IMR-90 (cell line): ENCODE results near the gene CHN1. TPM values are rescaled to one million over a fixed set of nuclear protein-coding genes. Genes with fewer than 3 reads are reported as not detected.

Experiments
- ATAC-seq: fragments of 200-7000 bp; cut with Tn5 transposase; 2 replicates; pipeline ENCODE4 v1.9.1; 2020; ENCODE audit warnings: low read depth, mild to moderate bottlenecking, moderate library complexity
- BruUV-seq: library from RNA; stranded (reverse); fragments of 400-500 nt; replicated peaks from 2 replicates; lab custom pipeline; 2021; lab: Mats Ljungman, UMichigan
- CTCF ChIA-PET: fragments of 300-600 bp; formaldehyde crosslinking; extraction: SDS; loops from one replicate; lab custom pipeline; 2021; ENCODE audit warnings: antibody characterized with exemption; lab: Yijun Ruan, JAX
- POLR2A ChIA-PET: fragments of 300-600 bp; sonication (Branson Sonifier 250); formaldehyde crosslinking; loops from one replicate; lab custom pipeline; 2022; ENCODE audit warnings: antibody characterized with exemption; ENCODE audit not compliant: unreplicated experiment; lab: Charles Lee
- DNase-seq: peaks from one replicate; pipeline ENCODE4 v3.0.0; 2013
- H2AFZ ChIP-seq: replicated peaks from 2 replicates; pipeline ENCODE3; 2013; ENCODE audit warnings: low read length, mild to moderate bottlenecking; ENCODE audit not compliant: poor library complexity
- H2AK5ac ChIP-seq: 2 replicates; pipeline ENCODE4 v1.6.1; 2013; ENCODE audit warnings: low read depth, low read length, inconsistent platforms
- H2AK9ac ChIP-seq: replicated peaks from 2 replicates; pipeline ENCODE3; 2013; ENCODE audit warnings: mild to moderate bottlenecking, low read depth, low read length, moderate library complexity; ENCODE audit not compliant: poor library complexity
- H2BK120ac ChIP-seq: 2 replicates; pipeline ENCODE4 v1.6.1; 2013; ENCODE audit warnings: low read depth, low read length, inconsistent platforms
- H2BK15ac ChIP-seq: 3 replicates; pipeline ENCODE4 v1.6.1; 2013; ENCODE audit warnings: low read depth, low read length, inconsistent platforms
- H2BK20ac ChIP-seq: 2 replicates; pipeline ENCODE4 v1.6.1; 2013; ENCODE audit warnings: low read depth, mild to moderate bottlenecking, inconsistent platforms, low read length, moderate library complexity
- H2BK5ac ChIP-seq: 2 replicates; pipeline ENCODE4 v1.6.1; 2013; ENCODE audit warnings: mild to moderate bottlenecking, low read depth, low read length, inconsistent platforms; ENCODE audit not compliant: poor library complexity, severe bottlenecking
- H3K14ac ChIP-seq: replicated peaks from 2 replicates; pipeline ENCODE4 v1.6.1; 2013; ENCODE audit warnings: low read depth, low read length, inconsistent platforms
- H3K18ac ChIP-seq: 2 replicates; pipeline ENCODE4 v1.6.1; 2013; ENCODE audit warnings: low read depth, low read length, control low read depth
- H3K23ac ChIP-seq: 2 replicates; pipeline ENCODE4 v1.6.1; 2013; ENCODE audit warnings: low read depth, low read length, inconsistent platforms
- H3K27ac ChIP-seq: 2 replicates; pipeline ENCODE4 v1.5.1; 2013; ENCODE audit warnings: mild to moderate bottlenecking, control low read depth, low read length; ENCODE audit not compliant: insufficient read depth
- H3K27me3 ChIP-seq: 2 replicates; pipeline ENCODE4 v1.6.1; 2013; ENCODE audit warnings: low read length; ENCODE audit not compliant: control insufficient read depth, insufficient read depth
- H3K36me3 ChIP-seq: 2 replicates; pipeline ENCODE4 v1.6.1; 2013; ENCODE audit warnings: low read length, mixed read lengths; ENCODE audit not compliant: control insufficient read depth, insufficient read depth
- H3K4ac ChIP-seq: 2 replicates; pipeline ENCODE4 v1.6.1; 2013; ENCODE audit warnings: low read depth, low read length, inconsistent platforms
- H3K4me1 ChIP-seq: 2 replicates; pipeline ENCODE4 v1.6.1; 2013; ENCODE audit warnings: low read length, mixed read lengths; ENCODE audit not compliant: control insufficient read depth, insufficient read depth
- H3K4me2 ChIP-seq: 2 replicates; pipeline ENCODE4 v1.6.1; 2013; ENCODE audit warnings: low read depth, mild to moderate bottlenecking, control low read depth, low read length, moderate library complexity
- H3K4me3 ChIP-seq: 2 replicates; pipeline ENCODE4 v1.5.1; 2013; ENCODE audit warnings: low read depth, mild to moderate bottlenecking, control low read depth, low read length, moderate library complexity; ENCODE audit not compliant: insufficient read depth
- H3K56ac ChIP-seq: 2 replicates; pipeline ENCODE4 v1.6.1; 2013; ENCODE audit warnings: low read length, inconsistent platforms; ENCODE audit not compliant: insufficient read depth; ENCODE audit errors: extremely low read depth
- H3K79me1 ChIP-seq, 2 experiments: 2 replicates each; pipeline ENCODE4 v1.6.1; 2013; ENCODE audit warnings: low read length in 2 of 2, inconsistent platforms in 1 of 2, low read depth in 1 of 2
- H3K9ac ChIP-seq: 2 replicates; pipeline ENCODE4 v1.6.1; 2013; ENCODE audit warnings: low read depth, low read length, control low read depth
- H3K9me1 ChIP-seq: 2 replicates; pipeline ENCODE4 v1.6.1; 2013; ENCODE audit warnings: low read length, inconsistent platforms; ENCODE audit not compliant: insufficient read depth
- H3K9me3 ChIP-seq: 2 replicates; pipeline ENCODE4 v1.6.1; 2013; ENCODE audit warnings: low read length; ENCODE audit not compliant: control insufficient read depth, insufficient read depth
- H4K20me1 ChIP-seq: 2 replicates; pipeline ENCODE4 v1.6.1; 2013; ENCODE audit warnings: low read length, inconsistent platforms; ENCODE audit not compliant: insufficient read depth
- H4K5ac ChIP-seq: 2 replicates; pipeline ENCODE4 v1.6.1; 2013; ENCODE audit warnings: mild to moderate bottlenecking, low read depth, low read length, control low read depth
- H4K8ac ChIP-seq, 2 experiments: 2 replicates each; pipeline ENCODE4 v1.6.1; 2013; ENCODE audit warnings: low read depth in 2 of 2, low read length in 2 of 2, control low read depth in 1 of 2, inconsistent platforms in 1 of 2
- H4K91ac ChIP-seq: 2 replicates; pipeline ENCODE4 v1.6.1; 2013; ENCODE audit warnings: low read depth, low read length, inconsistent platforms; ENCODE audit not compliant: insufficient read depth
- FOS ChIP-seq: fragments of 150-350 bp; IDR thresholded peaks from 2 replicates; pipeline ENCODE4 v1.6.1; 2016; ENCODE audit warnings: low read depth, low read length
- MXI1 ChIP-seq: IDR thresholded peaks from 2 replicates; pipeline ENCODE4 v1.6.1; 2012; ENCODE audit warnings: low read depth, mild to moderate bottlenecking, low read length, moderate library complexity, borderline replicate concordance
- SMC3 ChIP-seq: fragments of 150-350 bp; IDR thresholded peaks from 2 replicates; pipeline ENCODE4 v1.6.1; 2016; ENCODE audit warnings: low read depth, mild to moderate bottlenecking, antibody characterized with exemption, low read length, moderate library complexity
- WGBS, 2 experiments: methylation state at CpG; one replicate each; pipeline versions ENCODE4 v1.1.5 to v1.1.7; 2013; ENCODE audit warnings: missing lambda C conversion rate in 2 of 2; ENCODE audit not compliant: insufficient read length in 1 of 2; ENCODE audit errors: extremely low coverage in 2 of 2; 5-methylcytosine and 5-hydroxymethylcytosine counted together
- dilution Hi-C: fragments of 300-500 bp; cut with HindIII; formaldehyde crosslinking; loops from one replicate; pipeline ENCODE4 v1.14.3; 2018; ENCODE audit warnings: low sequenced_read_pairs; ENCODE audit not compliant: unreplicated experiment
- in situ Hi-C: fragments of 300-500 bp; cut with MboI; formaldehyde crosslinking; loops from 3 replicates; pipeline ENCODE4 v1.14.3; 2019; ENCODE audit warnings: low sequenced_read_pairs, inconsistent platforms, mixed read lengths
- intact Hi-C: fragments of 100-400 bp; cut with micrococcal nuclease; formaldehyde crosslinking; loops from 2 replicates; pipeline ENCODE4 v1.10.0; 2022
- polyA plus RNA-seq, 3 experiments: library from polyadenylated mRNA; depleted of rRNA; stranded (reverse); fragments of >200 nt; gene quantifications; 2 replicates each; pipeline ENCODE4 v1.2.3, GENCODE V29; 2012; ENCODE audit warnings: low replicate concordance in 1 of 3
- total RNA-seq: library from RNA; depleted of rRNA; stranded (reverse); fragments of >200 nt; gene quantifications from 2 replicates; pipeline ENCODE4 v1.2.3, GENCODE V29; 2012

Gene CHN1
- total and polyA plus RNA-seq, 2 of the 4 experiments (the other 2 are of a cell fraction): 58.4 to 66.9 TPM

DNA sequence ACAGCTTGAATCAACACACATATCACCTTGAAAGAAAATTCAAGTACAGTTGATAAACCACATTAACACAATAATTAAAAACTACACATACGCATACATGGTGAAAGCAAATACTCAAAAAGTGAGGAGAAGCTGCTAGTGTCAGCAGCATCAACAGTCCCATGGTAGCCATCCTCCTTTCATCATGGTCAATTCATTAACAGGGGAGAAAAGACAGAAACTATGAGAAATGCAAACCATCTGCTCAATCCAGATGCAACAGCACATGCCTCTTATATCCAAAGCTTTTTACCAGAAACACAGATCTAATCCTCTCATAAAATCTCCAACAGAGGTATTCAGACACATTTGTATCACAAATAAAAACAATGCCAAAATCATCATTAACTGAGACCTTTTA lies 159.0 kb downstream of the CHN1 start:
- H3K4me1 ChIP-seq: peaks cover 6% of the 10 kb centered on the region
- no peaks in the 10 kb centered on the region for H3K9me3 ChIP-seq
- H2AK5ac ChIP-seq: peak overlapping the region; percentile 85; the same call in 1 of the 2 replicates
- H3K27me3 ChIP-seq: no peaks in the 10 kb centered on the region
- peak overlapping the region; percentile 78 for H2BK120ac ChIP-seq
- DNase-seq (no peak), ATAC-seq (peak; percentile 36; the same call in 1 of the 2 replicates)
- H4K91ac ChIP-seq: peak overlapping the region; percentile 16; the same call in 1 of the 2 replicates
- H3K27ac ChIP-seq: peak overlapping the region; percentile 88
- BruUV-seq: no TSS peak
- peak overlapping the region; percentile 88 for H3K9ac ChIP-seq
- H3K4ac ChIP-seq: peak overlapping the region; percentile 42; the same call in 1 of the 2 replicates
- peak overlapping the region; percentile 65 for H3K4me3 ChIP-seq
- ChIA-PET POLR2A (no interaction called here), CTCF (no interaction called here)
- peak overlapping the region in 1 of 2 experiments; percentile 37; a peak in 2 of 4 replicates for H4K8ac ChIP-seq
- H4K20me1 ChIP-seq: no peaks in the 10 kb centered on the region
- peaks cover 6 to 25% of the 10 kb centered on the region in 2 experiments for H3K79me1 ChIP-seq
- peak overlapping the region; percentile 91; the same call in 1 of the 2 replicates for H4K5ac ChIP-seq
- peaks cover 8% of the 10 kb centered on the region for H3K9me1 ChIP-seq
- intact Hi-C loops (loop anchor here (2.0 to 5.0 kb wide), 4 partner anchors 41 to 144 kb away; no protein-coding TSS in a partner anchor), dilution Hi-C loops (no loop called here), in situ Hi-C loops (no loop called here)
- WGBS, 2 experiments: no CpG with 5 or more reads among the region's 1 CpG
- no peak overlapping the region for H2AK9ac ChIP-seq
- peak overlapping the region; percentile 60 for H2BK20ac ChIP-seq
- H3K18ac ChIP-seq: peak overlapping the region; percentile 98
- no peak overlapping the region for H2AFZ ChIP-seq
- no peaks in the 10 kb centered on the region for H3K36me3 ChIP-seq
- peak overlapping the region; percentile 56; the same call in 1 of the 2 replicates for H3K56ac ChIP-seq
- H3K4me2 ChIP-seq: peak overlapping the region; percentile 83
- H3K14ac ChIP-seq: peak overlapping the region; percentile 85; the same call in 1 of the 2 replicates
- 0 out of 3 replicates have a peak overlapping the region, but pooled peaks have one; percentile 17 for H2BK15ac ChIP-seq
- peak overlapping the region; percentile 89 for H2BK5ac ChIP-seq
- peak overlapping the region; percentile 77; the same call in 1 of the 2 replicates for H3K23ac ChIP-seq
- peak; percentile 20; the same call in 1 of the 2 replicates for TF ChIP-seq MXI1
- TF ChIP-seq FOS: no peak
- TF ChIP-seq SMC3: no peak
